ENCODE data around the gene MMP26.

DNA sequence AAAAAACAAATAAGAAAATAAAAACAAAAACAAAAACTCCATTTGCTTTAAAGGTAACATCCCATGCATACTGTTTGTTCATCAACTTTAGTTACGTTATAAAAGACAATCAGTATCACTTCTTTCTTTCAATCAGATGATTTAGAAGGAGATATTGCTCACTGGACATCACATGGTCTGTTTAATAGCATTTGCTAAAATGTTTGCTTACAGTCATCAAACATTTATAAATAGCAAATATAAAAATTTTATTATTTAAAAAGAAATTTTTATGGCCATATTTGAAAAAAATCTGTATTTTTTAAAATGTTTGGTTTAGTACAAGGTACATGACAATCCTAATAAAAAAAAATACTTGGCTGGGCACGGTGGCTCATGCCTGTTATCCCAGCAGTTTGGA, 22.6 kb downstream of the MMP26 start:
- TF ChIP-seq, protein P1, sequence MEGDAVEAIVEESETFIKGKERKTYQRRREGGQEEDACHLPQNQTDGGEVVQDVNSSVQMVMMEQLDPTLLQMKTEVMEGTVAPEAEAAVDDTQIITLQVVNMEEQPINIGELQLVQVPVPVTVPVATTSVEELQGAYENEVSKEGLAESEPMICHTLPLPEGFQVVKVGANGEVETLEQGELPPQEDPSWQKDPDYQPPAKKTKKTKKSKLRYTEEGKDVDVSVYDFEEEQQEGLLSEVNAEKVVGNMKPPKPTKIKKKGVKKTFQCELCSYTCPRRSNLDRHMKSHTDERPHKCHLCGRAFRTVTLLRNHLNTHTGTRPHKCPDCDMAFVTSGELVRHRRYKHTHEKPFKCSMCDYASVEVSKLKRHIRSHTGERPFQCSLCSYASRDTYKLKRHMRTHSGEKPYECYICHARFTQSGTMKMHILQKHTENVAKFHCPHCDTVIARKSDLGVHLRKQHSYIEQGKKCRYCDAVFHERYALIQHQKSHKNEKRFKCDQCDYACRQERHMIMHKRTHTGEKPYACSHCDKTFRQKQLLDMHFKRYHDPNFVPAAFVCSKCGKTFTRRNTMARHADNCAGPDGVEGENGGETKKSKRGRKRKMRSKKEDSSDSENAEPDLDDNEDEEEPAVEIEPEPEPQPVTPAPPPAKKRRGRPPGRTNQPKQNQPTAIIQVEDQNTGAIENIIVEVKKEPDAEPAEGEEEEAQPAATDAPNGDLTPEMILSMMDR (conservative IDR thresholded peaks at IDR 0.05 in 1 of 2, IDR thresholded peaks at IDR 0.05 in 1 of 2; ENCODE audit: low read depth in 1 of 2, low read length in 2 of 2) = no peak
- no peak for TF ChIP-seq EZH2 (IDR thresholded peaks at IDR 0.05; ENCODE audit: low read length, missing control alignments)

Measured in fibroblast of lung (primary cell).